Esophagus muscularis mucosa (tissue), 3 donors: ENCODE results near the gene SNX19.

ENCODE experiments used
- POLR2AphosphoS5 ChIP-seq, 2 donors: sonication (generic); formaldehyde crosslinking; IDR thresholded peaks; one replicate each; pipeline ENCODE4 v1.6.1; 2017; ENCODE audit warnings: antibody characterized with exemption in 2 of 2
- TF ChIP-seq, protein P1 (sequence below), 3 experiments: fragments of 200-600 bp in 2 of 3; fragments of 450-650 bp in 1 of 3; sonication (generic) in 2 of 3; IDR thresholded peaks; one replicate each; pipeline ENCODE4 v1.5.1; 2017 to 2019; ENCODE audit warnings: antibody characterized with exemption in 3 of 3, mild to moderate bottlenecking in 2 of 3, moderate library complexity in 1 of 3

- TF ChIP-seq, protein P1, sequence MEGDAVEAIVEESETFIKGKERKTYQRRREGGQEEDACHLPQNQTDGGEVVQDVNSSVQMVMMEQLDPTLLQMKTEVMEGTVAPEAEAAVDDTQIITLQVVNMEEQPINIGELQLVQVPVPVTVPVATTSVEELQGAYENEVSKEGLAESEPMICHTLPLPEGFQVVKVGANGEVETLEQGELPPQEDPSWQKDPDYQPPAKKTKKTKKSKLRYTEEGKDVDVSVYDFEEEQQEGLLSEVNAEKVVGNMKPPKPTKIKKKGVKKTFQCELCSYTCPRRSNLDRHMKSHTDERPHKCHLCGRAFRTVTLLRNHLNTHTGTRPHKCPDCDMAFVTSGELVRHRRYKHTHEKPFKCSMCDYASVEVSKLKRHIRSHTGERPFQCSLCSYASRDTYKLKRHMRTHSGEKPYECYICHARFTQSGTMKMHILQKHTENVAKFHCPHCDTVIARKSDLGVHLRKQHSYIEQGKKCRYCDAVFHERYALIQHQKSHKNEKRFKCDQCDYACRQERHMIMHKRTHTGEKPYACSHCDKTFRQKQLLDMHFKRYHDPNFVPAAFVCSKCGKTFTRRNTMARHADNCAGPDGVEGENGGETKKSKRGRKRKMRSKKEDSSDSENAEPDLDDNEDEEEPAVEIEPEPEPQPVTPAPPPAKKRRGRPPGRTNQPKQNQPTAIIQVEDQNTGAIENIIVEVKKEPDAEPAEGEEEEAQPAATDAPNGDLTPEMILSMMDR (IDR thresholded peaks at IDR 0.05) = no peak
- TF ChIP-seq POLR2AphosphoS5 (IDR thresholded peaks at IDR 0.05) = no peak
Measured at GRCh38 chr11:130826572-130826971, 89.7 kb downstream of the SNX19 start.
